SK-N-SH treated with all-trans-retinoic acid at 6 μM for 48 hours (cell line): ENCODE data around the gene FLT1.

Source experiments
- BACH2 ChIP-seq: fragments of 250-450 bp; sonication (Bioruptor Pico); IDR thresholded peaks from 2 replicates; pipeline ENCODE4 v1.9.0; 2021; ENCODE audit warnings: mild to moderate bottlenecking, borderline replicate concordance
- OSR1 ChIP-seq: fragments of 250-450 bp; sonication (Bioruptor Pico); IDR thresholded peaks from 2 replicates; pipeline ENCODE4 v1.8.0; 2022; ENCODE audit warnings: moderate library complexity, mild to moderate bottlenecking, inconsistent platforms
- PPARA ChIP-seq: fragments of 250-450 bp; sonication (Bioruptor Pico); IDR thresholded peaks from 2 replicates; pipeline ENCODE4 v1.5.0; 2020; ENCODE audit warnings: mild to moderate bottlenecking, borderline replicate concordance
- RARB ChIP-seq: fragments of 250-450 bp; sonication (Bioruptor Pico); IDR thresholded peaks from 2 replicates; pipeline ENCODE4 v1.8.0; 2021; ENCODE audit warnings: mild to moderate bottlenecking, moderate library complexity
- TOX ChIP-seq: fragments of 250-450 bp; sonication (Bioruptor Pico); IDR thresholded peaks from 2 replicates; pipeline ENCODE4 v1.8.0; 2021; ENCODE audit warnings: mild to moderate bottlenecking, moderate library complexity, borderline replicate concordance
- ZFP3 ChIP-seq: fragments of 250-450 bp; sonication (Bioruptor Pico); IDR thresholded peaks from 2 replicates; pipeline ENCODE4 v1.5.0; 2020; ENCODE audit warnings: mild to moderate bottlenecking, moderate library complexity
- ZNF565 ChIP-seq: fragments of 450-650 bp; formaldehyde crosslinking; conservative IDR thresholded peaks from 2 replicates; pipeline ENCODE4 v1.5.0; 2020; ENCODE audit warnings: low read depth, mild to moderate bottlenecking, moderate library complexity
- TF ChIP-seq, protein P1 (sequence below): fragments of 250-450 bp; sonication (Bioruptor Pico); IDR thresholded peaks from 2 replicates; pipeline ENCODE4 v1.8.0; 2021; ENCODE audit warnings: low read depth, mild to moderate bottlenecking, moderate library complexity, borderline replicate concordance
- TF ChIP-seq, protein P2 (sequence below): fragments of 250-450 bp; sonication (Bioruptor Pico); IDR thresholded peaks from 2 replicates; pipeline ENCODE4 v1.8.0; 2020; ENCODE audit warnings: mild to moderate bottlenecking, moderate library complexity, borderline replicate concordance
- TF ChIP-seq, protein P3 (sequence below): fragments of 250-450 bp; sonication (Bioruptor Pico); IDR thresholded peaks from 2 replicates; pipeline ENCODE4 v1.5.1; 2021; ENCODE audit warnings: mild to moderate bottlenecking, moderate library complexity
- TF ChIP-seq, protein P4 (sequence below): fragments of 250-450 bp; sonication (Bioruptor Pico); IDR thresholded peaks from 2 replicates; pipeline ENCODE4 v1.5.0; 2020; ENCODE audit warnings: mild to moderate bottlenecking, moderate library complexity

DNA sequence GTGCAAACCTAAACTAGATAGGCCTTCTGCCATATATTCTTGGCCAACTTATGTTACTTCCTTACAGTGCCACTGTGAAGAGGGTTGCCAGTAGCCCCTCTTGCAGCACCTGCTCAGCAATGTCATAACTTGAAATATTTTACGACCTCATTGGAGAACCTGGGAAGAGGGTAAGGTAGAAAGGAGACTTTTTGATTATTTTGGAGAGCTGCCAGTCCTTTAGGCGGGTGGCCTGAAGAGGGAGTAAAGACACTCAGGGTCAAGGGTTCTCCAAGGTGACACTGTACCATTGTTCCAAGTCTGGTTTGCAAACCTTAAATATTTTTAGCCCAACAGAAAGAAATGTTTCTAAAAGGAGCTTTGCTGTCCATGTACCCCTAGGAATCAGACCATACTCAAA lies 118.3 kb downstream of the FLT1 start:
- TF ChIP-seq BACH2 (CRISPR knock-in tag) (no peak), PPARA (no peak), TOX (CRISPR knock-in tag) (no peak), RARB (CRISPR knock-in tag) (no peak), OSR1 (no peak), ZNF565 (CRISPR knock-in tag) (no peak), ZFP3 (CRISPR knock-in tag) (no peak)
- TF ChIP-seq, protein P1, sequence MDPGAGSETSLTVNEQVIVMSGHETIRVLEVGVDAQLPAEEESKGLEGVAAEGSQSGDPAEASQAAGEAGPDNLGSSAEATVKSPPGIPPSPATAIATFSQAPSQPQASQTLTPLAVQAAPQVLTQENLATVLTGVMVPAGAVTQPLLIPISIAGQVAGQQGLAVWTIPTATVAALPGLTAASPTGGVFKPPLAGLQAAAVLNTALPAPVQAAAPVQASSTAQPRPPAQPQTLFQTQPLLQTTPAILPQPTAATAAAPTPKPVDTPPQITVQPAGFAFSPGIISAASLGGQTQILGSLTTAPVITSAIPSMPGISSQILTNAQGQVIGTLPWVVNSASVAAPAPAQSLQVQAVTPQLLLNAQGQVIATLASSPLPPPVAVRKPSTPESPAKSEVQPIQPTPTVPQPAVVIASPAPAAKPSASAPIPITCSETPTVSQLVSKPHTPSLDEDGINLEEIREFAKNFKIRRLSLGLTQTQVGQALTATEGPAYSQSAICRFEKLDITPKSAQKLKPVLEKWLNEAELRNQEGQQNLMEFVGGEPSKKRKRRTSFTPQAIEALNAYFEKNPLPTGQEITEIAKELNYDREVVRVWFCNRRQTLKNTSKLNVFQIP (CRISPR knock-in tag): no peak
- TF ChIP-seq, protein P2, sequence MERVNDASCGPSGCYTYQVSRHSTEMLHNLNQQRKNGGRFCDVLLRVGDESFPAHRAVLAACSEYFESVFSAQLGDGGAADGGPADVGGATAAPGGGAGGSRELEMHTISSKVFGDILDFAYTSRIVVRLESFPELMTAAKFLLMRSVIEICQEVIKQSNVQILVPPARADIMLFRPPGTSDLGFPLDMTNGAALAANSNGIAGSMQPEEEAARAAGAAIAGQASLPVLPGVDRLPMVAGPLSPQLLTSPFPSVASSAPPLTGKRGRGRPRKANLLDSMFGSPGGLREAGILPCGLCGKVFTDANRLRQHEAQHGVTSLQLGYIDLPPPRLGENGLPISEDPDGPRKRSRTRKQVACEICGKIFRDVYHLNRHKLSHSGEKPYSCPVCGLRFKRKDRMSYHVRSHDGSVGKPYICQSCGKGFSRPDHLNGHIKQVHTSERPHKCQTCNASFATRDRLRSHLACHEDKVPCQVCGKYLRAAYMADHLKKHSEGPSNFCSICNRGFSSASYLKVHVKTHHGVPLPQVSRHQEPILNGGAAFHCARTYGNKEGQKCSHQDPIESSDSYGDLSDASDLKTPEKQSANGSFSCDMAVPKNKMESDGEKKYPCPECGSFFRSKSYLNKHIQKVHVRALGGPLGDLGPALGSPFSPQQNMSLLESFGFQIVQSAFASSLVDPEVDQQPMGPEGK (CRISPR knock-in tag): no peak
- TF ChIP-seq, protein P3, sequence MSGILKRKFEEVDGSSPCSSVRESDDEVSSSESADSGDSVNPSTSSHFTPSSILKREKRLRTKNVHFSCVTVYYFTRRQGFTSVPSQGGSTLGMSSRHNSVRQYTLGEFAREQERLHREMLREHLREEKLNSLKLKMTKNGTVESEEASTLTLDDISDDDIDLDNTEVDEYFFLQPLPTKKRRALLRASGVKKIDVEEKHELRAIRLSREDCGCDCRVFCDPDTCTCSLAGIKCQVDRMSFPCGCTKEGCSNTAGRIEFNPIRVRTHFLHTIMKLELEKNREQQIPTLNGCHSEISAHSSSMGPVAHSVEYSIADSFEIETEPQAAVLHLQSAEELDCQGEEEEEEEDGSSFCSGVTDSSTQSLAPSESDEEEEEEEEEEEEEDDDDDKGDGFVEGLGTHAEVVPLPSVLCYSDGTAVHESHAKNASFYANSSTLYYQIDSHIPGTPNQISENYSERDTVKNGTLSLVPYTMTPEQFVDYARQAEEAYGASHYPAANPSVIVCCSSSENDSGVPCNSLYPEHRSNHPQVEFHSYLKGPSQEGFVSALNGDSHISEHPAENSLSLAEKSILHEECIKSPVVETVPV (CRISPR knock-in tag): no peak
- TF ChIP-seq, protein P4, sequence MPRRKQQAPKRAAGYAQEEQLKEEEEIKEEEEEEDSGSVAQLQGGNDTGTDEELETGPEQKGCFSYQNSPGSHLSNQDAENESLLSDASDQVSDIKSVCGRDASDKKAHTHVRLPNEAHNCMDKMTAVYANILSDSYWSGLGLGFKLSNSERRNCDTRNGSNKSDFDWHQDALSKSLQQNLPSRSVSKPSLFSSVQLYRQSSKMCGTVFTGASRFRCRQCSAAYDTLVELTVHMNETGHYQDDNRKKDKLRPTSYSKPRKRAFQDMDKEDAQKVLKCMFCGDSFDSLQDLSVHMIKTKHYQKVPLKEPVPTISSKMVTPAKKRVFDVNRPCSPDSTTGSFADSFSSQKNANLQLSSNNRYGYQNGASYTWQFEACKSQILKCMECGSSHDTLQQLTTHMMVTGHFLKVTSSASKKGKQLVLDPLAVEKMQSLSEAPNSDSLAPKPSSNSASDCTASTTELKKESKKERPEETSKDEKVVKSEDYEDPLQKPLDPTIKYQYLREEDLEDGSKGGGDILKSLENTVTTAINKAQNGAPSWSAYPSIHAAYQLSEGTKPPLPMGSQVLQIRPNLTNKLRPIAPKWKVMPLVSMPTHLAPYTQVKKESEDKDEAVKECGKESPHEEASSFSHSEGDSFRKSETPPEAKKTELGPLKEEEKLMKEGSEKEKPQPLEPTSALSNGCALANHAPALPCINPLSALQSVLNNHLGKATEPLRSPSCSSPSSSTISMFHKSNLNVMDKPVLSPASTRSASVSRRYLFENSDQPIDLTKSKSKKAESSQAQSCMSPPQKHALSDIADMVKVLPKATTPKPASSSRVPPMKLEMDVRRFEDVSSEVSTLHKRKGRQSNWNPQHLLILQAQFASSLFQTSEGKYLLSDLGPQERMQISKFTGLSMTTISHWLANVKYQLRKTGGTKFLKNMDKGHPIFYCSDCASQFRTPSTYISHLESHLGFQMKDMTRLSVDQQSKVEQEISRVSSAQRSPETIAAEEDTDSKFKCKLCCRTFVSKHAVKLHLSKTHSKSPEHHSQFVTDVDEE: no peak
